KMS-11 (cell line): Measurements from ENCODE around the gene TGM5.

Experiments used
- H2AFZ ChIP-seq: fragments of 200-600 bp; sonication (generic); 2 replicates; pipeline ENCODE4 v1.6.1; 2016; ENCODE audit warnings: antibody characterized with exemption, mixed run types, low read depth
- H3K27ac ChIP-seq: fragments of 200-600 bp; sonication (generic); 2 replicates; pipeline ENCODE4 v1.6.1; 2016; ENCODE audit warnings: mild to moderate bottlenecking, mixed run types
- H3K27me3 ChIP-seq: fragments of 200-600 bp; sonication (generic); 2 replicates; pipeline ENCODE4 v1.6.1; 2017; ENCODE audit warnings: mild to moderate bottlenecking, low read depth, mixed run types, moderate library complexity; ENCODE audit not compliant: insufficient read depth
- H3K36me3 ChIP-seq: fragments of 200-600 bp; sonication (generic); 2 replicates; pipeline ENCODE4 v1.6.1; 2017; ENCODE audit warnings: mild to moderate bottlenecking, mixed run types; ENCODE audit not compliant: insufficient read depth
- H3K4me1 ChIP-seq: fragments of 200-600 bp; sonication (generic); 2 replicates; pipeline ENCODE4 v1.6.1; 2016; ENCODE audit warnings: mild to moderate bottlenecking, low read depth, mixed run types; ENCODE audit not compliant: poor library complexity, severe bottlenecking
- H3K4me2 ChIP-seq: fragments of 200-600 bp; sonication (generic); 2 replicates; pipeline ENCODE4 v1.7.0; 2016; ENCODE audit warnings: mild to moderate bottlenecking, mixed run types
- H3K4me3 ChIP-seq: fragments of 200-600 bp; sonication (generic); IDR thresholded peaks from 2 replicates; pipeline ENCODE4 v1.6.1; 2017; ENCODE audit warnings: low read depth, low read length, mixed read lengths; ENCODE audit not compliant: insufficient read depth
- H3K79me2 ChIP-seq: fragments of 200-600 bp; sonication (generic); 2 replicates; pipeline ENCODE4 v1.6.1; 2016; ENCODE audit warnings: low read depth, mixed run types; ENCODE audit not compliant: insufficient read depth
- H3K9ac ChIP-seq: fragments of 200-600 bp; sonication (generic); 2 replicates; pipeline ENCODE4 v1.6.1; 2016; ENCODE audit warnings: mild to moderate bottlenecking, mixed run types
- H4K20me1 ChIP-seq: fragments of 200-600 bp; sonication (generic); 2 replicates; pipeline ENCODE4 v1.6.1; 2016; ENCODE audit warnings: mild to moderate bottlenecking, mixed run types; ENCODE audit not compliant: insufficient read depth
- CTCF ChIP-seq: fragments of 200-600 bp; sonication (generic); conservative IDR thresholded peaks from 2 replicates; pipeline ENCODE4 v1.6.1; 2017; ENCODE audit warnings: low read depth, mild to moderate bottlenecking, antibody characterized with exemption, low read length, moderate library complexity, mixed read lengths

TGM5 gene

GRCh38 chr15:43270113-43270665 is 3.5 kb upstream of the TGM5 start:
- Histone ChIP-seq H2AFZ (no peak overlapping the region), H3K4me1 (no peaks in the 10 kb centered on the region), H3K4me3 (no peak overlapping the region), H3K4me2 (no peak overlapping the region), H3K9ac (no peak overlapping the region), H3K27ac (no peak overlapping the region), H3K36me3 (no peaks in the 10 kb centered on the region), H3K27me3 (no peaks in the 10 kb centered on the region), H4K20me1 (no peaks in the 10 kb centered on the region), H3K79me2 (no peaks in the 10 kb centered on the region)
- TF ChIP-seq CTCF: no peak

GRCh38 chr15:43268111-43269105 is 1.7 kb upstream of the TGM5 start:
- H3K27me3 ChIP-seq: no peaks in the 10 kb centered on the region
- no peak for TF ChIP-seq CTCF
- no peak overlapping the region for H3K9ac ChIP-seq
- no peaks in the 10 kb centered on the region for H3K4me1 ChIP-seq
- no peak overlapping the region for H2AFZ ChIP-seq
- H3K4me2 ChIP-seq: no peak overlapping the region
- no peak overlapping the region for H3K27ac ChIP-seq
- no peaks in the 10 kb centered on the region for H3K79me2 ChIP-seq
- no peaks in the 10 kb centered on the region for H4K20me1 ChIP-seq
- no peak overlapping the region for H3K4me3 ChIP-seq
- H3K36me3 ChIP-seq: no peaks in the 10 kb centered on the region

- Histone ChIP-seq H3K79me2 (no peaks in the 10 kb centered on the region), H3K27me3 (no peaks in the 10 kb centered on the region), H3K27ac (no peak overlapping the region), H3K36me3 (no peaks in the 10 kb centered on the region), H3K4me1 (no peaks in the 10 kb centered on the region), H4K20me1 (no peaks in the 10 kb centered on the region), H2AFZ (no peak overlapping the region), H3K4me2 (no peak overlapping the region), H3K9ac (no peak overlapping the region), H3K4me3 (no peak overlapping the region)
- no peak for TF ChIP-seq CTCF
Observed at GRCh38 chr15:43267439-43267838, 711 bp upstream of the TGM5 start.

GRCh38 chr15:43266386-43266785 is 342 bp downstream of the TGM5 start:
- no peaks in the 10 kb centered on the region for H4K20me1 ChIP-seq
- no peak overlapping the region for H3K9ac ChIP-seq
- no peak overlapping the region for H2AFZ ChIP-seq
- H3K27ac ChIP-seq: no peak overlapping the region
- no peak overlapping the region for H3K4me2 ChIP-seq
- no peaks in the 10 kb centered on the region for H3K4me1 ChIP-seq
- no peaks in the 10 kb centered on the region for H3K36me3 ChIP-seq
- no peak for TF ChIP-seq CTCF
- H3K4me3 ChIP-seq: no peak overlapping the region
- H3K79me2 ChIP-seq: no peaks in the 10 kb centered on the region
- H3K27me3 ChIP-seq: no peaks in the 10 kb centered on the region
